ENCODE measurements around the gene APRT.

Gene APRT, protein sequence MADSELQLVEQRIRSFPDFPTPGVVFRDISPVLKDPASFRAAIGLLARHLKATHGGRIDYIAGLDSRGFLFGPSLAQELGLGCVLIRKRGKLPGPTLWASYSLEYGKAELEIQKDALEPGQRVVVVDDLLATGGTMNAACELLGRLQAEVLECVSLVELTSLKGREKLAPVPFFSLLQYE

DNA sequence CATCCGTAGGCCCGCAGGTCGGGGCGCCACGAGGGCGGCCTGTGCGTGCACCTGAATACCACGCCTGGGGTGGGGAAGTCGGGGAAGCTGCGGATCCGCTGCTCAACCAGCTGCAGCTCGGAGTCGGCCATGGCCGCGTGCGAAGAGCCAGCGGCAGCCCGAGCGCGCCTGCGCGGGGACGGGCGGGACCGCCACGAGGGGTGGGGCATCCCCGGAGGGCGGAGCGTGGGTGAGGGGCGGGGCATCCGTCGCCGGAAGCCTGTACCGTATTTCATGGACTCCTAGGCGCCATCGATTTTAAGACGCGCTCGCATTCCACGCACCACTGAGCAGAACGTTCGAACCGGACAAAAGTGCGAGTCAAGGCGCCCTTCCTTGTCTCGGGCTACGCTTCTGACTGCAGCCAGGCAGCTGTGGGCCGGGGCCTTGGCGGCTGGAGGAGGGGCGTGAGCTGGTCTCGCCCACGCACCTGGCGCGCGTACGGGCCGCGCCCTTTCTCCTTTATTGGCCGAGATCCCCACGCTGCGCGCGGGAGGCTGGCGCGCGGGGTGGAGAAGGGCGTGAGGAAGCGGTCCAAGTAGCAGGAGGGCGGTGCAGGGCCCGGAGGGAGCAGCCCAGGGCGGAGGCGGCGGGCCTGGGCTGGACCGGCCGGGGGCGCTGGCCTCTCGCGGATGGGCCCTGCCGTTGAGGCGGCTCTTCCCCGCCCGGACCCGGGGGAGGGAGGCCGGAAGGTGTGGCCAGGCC, at the start of gene APRT:
Gene APRT, minus strand, starts transcription at position 160 of the 744 bp plus-strand sequence. Its CDS starts 29 bp downstream, at position 131.
- DNase-seq, result peak; percentile 97

DNA sequence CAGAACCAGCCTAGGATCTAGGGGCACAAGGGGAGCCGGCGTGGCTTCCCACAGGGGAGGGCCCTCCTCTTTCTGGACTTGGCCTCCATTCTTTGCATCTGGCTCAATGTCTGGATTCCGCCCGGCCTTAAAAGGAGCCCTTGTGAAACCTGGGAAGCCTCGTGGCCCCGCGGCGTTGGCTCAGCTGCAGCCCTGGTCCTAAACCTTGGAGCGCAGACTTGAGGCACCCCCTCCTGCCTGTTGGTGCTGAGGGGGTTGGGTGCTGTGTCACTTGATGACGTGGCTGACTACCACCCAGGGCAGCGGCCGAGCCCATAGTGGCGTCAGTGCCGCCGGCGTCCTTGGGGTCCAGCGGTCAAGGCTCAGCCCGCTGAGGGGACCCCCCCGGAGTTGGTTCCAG, 49.6 kb upstream of the APRT start:
- DNase-seq, result no peak

DNA sequence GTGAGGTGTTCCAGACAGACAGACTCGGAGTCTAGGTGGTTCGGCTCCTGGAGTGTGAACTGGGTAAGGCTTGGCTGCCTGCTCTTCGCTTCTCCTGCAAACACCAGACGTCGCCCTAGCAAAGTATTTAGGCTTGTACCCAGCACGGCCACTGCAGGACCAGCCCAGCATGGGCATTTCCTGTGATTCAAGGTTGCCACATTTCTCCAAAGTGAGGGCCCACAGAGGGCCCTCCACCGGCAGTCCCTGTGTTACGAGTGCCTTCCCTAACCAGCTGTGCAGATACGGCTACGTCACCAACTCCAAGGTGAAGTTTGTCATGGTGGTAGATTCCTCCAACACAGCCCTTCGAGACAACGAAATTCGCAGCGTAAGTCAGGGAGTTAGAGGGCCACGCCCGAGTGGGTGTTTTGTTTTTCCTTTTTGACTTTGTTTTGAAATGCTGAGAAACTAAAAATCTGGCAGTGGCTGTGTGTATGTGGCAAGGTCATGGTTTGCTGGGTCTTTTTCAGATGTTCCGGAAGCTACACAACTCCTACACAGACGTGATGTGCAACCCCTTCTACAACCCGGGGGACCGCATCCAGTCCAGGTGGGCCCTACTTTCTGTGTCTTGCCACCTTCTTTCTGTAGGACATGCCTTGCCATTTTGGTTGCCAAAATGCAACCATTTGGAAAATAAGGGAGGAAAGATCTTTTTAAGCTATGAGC, 47.8 kb upstream of the APRT start:
- no peak for DNase-seq

DNA sequence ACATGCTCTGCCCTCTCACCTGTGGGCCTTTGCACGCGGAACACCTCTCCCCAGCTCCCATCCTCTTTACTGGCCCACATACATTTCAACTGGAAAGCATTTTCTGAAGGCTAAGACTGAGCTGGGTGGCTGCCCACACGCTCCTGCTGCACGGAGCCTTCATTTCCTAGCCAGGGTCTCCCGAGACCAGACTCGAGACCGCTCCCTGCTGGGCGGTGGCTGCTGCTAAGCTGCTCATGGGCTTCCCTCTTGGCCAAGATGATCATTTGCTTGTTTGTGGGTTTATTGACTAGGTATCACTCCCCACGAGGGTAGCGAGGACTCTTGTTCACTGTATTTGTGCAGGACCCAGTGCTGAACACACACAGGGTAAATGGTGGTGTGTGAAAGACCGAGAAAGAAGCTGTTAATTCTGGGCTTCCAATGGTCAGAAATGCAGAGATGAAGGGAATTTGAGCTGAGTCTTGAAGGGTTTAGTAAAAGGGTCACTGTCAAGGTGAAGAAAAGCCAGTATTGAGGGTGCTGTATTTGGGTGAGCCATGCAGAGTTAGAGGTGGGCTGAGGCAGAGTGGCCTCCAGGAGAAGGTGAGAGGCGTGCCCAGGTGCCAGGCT, 46.1 kb upstream of the APRT start:
- peak; percentile 86 for DNase-seq

DNA sequence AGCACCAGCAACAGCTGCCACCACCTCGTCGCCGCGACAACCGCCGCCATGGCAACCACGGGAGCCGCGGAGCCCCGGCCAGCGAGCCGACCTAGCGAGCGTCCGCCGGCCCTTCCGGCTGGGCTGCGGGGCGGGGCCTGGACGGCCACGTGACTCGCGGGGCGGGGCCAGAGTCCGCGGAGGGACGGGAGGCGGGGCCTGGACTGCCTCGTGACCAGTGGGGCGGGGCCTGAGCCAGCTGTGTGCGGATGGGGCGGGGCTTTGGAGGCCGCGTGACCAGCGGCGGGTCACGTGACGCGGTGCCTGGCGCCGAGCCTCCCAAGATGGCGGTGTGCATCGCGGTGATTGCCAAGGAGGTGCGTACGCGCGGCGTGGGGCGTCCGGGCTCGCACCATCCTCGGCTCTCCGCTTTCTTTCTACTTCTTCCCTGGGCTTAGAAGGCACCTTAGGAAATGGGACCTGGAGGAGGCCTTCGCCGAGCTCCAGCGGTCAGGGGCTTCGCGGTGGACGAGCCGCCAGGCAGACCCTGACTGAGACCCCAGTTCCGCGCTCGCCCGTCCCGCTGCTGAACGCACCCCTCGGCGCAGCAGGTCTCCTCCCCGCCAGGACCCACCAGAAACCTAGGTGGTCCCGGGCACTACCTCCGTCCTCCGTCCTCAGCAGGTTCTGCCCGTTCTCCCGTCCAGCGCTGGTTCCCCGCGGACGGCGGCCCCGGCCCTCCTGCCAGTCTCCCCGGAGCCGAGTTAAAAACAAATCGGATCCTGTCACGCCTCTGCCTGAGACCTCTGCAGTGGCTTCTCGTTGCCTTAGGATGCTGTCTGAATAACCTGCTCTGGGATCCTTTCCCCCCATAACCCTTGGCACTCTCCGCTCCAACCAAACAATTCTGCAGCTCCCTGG, 45.4 kb upstream of the APRT start, which contains the start of the genes GALNS and TRAPPC2L:
Gene GALNS, minus strand, starts transcription at position 120 of the 900 bp plus-strand sequence. Its CDS starts 70 bp downstream, at position 50.
Gene TRAPPC2L, plus strand, starts transcription at position 300 of the 900 bp plus-strand sequence. Its CDS starts 24 bp downstream, at position 324.
- DNase-seq, result peak; percentile 100

DNA sequence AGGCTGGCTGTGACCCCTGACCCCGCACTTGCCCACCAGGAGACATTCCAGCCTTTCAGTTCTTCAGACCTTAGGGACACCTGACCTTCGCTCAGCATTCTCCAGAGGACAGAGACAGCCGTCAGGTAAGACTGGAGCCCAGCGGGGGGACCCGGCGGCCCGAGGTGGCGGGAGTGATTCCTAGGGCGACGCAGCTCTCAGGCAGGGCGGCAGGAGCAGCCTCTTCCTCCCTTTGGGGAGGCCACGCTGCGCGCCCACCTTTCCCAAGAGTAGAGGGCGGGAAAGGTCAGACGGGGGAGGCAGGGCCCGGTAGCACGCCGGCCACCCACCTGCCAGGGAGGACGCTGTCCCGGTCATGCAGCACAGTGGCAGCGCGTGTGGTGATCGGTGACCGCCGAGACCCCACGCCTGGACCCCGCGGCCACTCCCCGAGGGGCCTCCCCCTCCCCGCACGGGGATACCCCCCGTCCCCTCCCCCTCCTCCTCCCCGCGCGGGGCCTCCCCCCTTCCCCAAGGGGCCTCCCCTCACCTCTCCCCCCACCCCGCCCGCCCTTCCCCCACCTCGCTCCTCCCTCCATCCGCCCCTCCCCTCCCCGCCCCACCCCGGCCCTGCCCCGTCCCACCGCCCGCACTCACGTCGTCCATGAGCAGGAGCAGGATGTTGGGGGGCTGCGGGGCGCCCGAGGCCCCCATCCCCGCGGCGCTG, 44.5 kb upstream of the APRT start:
- DNase-seq, result no peak

DNA sequence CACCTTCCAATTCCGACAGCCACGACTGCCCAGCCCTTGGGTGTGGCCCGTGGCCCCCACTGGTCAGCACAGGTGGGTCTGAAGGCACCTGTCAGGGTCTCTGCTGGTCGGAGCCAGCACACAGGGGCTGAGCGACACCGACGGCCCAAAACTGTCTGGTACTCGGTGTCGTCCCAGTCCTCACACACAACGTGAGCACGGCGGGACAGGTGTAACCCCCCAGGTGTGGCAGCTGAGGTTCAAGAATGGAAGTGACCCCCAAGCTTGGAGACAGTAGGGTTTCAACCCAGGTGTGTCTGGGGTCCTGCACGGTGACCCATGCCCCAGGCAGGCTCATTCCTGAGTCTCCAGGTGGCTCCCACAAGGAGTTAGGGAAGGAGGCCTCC, 44.0 kb upstream of the APRT start:
- no peak for DNase-seq

DNA sequence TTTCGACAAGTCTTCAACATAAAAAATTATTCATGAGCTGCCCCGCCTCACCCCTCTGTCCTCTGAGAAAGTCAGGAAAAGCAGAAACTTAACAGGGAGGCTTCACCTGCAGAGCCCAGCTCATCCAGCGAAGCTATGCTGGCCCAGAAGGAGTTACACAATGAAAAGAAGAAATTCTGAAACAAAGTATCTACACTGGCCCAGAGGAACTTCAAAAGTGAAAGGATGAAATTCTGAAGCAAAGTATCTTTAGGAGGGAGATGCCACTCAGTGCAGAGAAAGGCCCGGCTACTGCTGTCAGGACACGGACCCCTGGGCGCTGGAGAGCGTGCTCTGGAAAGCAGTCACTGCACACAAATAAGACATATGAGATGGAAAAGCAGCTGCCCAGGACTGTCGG, 43.4 kb upstream of the APRT start:
- peak; percentile 46 for DNase-seq

DNA sequence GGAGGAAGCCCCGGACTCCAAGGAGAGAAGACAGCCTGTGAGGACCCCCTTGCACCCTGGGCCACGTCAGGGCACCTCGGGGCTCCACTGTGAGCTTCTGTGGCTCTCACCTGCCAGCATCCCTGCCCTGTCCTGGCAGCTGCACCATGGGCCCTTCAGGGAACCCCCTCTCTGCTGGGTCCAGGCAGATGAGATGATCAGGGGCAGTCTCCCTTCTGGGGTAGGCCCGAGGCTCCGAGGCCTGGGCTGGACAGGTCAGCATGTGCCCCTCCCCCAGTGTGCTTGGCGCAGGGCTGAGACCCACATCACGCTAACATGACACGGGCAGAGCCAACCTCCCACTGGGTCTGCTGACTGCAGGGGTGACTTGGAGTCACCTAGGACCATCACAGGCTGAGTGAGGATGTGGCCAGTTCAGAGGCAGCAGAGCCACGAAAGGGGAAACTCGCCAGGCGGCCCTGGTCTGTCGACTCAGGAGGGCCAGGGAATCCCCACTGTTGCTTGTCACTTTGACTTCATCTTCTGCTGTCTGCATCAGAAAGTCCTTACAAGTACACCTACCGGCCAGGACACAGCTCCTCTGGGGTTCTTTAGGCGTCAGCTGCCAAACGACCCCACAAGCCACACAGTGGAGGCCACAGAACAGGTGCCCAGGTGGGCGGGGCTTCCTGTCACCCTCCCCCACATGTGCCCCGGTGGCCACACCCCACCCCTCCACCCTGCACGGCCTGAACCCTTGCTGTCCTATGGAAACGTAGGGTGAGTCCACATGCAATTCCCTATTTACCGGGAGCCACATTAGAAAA, 42.8 kb upstream of the APRT start:
- peak; percentile 81 for DNase-seq

DNA sequence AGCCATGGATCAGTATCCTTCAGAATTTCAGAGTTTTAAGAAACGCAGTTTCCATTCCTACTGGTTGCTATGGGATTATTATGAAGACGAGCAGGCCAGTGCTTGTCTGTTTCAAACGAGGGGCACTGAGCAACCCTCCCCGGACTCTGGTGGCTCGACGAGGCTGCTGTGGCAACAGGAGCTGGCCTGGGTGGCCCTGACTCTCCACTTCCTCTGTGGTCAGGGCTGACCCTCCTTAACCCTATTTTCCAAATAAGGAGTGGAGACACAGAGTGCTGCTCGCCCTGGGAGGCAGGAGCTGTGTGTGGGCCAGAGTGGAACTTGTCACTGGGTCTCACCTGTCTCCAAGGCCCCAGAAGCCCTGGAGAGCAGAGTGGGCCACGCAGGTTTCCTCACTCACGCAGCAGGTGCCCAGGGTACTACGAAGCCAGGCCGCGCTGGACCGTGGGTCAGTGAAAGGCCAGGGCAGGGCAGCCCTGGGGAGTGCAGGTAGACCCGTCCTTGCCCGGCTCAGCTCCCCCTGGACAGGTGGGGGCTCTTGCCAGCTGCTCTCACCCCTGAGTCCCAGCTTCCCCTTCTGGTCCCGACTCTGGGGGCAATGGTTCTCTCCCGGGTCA, 41.7 kb upstream of the APRT start:
- peak; percentile 55 for DNase-seq

DNA sequence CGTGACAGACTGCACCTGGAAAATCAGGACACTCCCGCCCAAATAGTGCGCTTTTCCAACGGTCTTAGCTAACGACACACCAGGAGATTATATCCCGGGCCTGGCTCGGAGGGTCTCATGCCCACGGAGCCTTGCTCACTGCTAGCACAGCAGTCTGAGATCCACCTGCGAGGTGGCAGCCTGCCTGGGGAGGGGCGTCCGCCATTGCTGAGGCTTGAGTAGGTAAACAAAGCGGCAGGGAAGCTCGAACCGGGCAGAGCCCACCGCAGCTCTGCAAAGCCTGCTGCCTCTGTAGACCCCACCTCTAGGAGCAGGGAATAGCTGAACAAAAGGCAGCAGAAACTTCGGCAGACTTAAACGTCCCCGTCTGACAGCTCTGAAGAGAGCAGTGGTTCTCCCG, 39.9 kb upstream of the APRT start:
- DNase-seq, result no peak

DNA sequence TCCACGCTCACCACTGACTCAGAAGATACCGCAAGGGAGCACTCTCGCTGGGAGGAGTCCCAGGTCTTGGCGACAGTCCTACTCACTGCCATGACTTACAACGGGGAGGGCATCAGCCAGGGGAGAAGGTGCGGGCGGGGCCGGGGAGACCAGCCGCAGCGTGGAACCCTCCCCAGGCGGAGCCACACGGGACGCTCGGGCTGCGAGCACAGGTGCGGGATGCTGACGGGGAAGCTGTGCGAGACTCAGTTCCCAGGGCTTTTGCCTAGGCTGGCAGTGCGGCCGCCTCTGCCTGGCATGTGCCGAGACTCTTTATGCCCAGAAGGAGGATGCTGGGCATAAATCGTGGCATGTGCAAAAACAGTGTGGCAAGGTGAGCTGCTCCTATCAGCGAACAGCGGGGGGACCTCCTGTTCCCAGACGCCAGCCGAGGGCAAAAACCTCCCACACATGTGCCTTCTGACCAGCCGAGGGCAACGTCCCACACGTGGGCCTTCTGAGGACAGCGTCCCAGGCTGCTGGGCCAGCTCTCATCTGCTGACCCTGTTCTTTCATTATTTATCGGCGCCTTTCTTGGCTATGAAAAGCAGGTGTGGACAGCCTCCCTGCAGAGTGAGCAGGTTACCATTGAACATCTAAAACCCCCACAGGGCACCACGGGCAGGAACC, 38.9 kb upstream of the APRT start:
- DNase-seq, result no peak

DNA sequence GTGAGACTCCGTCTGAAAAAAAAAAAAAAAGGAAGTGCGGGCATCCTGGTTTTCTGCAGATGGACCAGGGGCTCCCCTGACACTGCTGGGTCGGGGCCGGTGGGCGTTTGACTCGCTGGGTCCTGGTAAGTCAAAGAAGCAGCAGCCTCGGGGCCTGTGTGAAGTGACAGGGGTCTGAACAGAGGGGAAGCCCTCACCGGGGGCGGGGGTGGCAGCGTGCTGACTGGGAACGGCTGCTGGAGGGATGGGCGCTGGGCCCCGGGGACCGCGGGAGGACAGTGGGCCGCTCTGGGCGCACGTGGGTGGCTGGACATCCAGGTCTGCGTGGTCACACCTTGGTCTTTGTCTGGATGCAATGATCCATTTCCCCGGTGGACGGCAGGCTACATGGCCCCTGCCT, 36.8 kb upstream of the APRT start:
- DNase-seq, result no peak

DNA sequence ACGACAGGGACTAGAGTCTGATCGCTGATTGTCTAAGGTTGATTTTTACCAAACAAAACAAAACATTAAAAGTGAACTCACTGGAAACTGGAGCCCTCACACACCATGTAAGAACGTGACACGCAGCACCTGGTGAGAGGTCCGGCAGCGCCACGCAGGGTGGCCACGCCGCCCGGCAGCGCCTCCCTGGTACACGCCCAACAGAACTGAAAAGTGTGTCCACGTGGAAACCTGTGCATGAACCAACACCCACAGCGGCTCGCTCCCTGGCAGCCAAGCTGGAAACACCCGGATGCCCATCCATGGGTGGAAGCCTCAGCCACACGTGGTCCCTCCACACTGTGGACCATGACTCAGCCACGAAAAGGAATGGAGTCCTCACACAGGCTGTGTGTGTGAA, 35.9 kb upstream of the APRT start:
- no peak for DNase-seq

DNA sequence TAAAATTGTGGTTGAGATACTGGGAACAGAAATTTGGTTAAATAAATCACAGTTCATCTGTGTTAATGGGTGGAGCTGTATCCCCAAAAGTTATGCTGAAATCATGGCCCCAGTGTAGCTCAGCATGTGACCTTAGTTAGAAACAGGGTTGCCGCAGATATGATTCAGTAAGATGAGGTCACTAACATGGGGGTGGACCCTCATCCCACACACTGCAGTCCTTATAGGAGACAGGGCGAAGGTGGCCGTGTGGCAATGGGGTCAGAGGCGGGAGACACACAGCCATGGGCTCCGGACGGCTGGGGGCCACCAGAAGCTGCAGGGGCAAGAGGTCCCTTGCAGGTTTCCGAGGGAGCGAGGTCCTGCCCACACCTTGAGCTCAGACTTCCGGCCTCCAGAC, 34.4 kb upstream of the APRT start:
- peak; percentile 71 for DNase-seq

DNA sequence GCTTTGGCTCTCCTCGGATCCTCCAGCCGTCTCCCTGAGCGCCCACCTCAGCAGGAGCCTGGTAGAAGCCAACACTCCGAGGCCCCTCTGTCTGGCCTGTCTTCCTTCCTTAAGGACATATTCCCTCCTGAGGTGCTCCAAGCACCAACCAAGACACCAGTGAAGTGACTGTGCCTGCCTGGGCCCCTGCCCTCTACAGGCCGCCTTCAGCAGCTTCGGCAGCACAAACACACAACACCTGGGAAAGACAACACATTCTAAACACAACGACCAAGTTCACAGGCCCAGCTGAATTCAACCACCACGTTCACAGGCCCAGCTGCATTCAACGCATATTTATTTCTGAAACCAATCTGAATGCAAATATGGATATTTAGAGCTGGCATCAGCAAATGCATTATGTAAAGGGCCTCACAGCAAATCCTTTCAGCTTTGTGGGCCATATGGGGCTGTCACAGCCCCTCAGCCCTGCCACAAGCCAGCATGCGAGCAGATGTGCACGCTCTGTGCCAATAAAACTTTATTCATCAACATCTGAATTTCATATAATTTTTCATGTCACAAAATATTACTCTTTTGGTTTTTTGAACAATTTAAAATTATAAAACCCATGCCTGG, 32.8 kb upstream of the APRT start:
- DNase-seq, result no peak

DNA sequence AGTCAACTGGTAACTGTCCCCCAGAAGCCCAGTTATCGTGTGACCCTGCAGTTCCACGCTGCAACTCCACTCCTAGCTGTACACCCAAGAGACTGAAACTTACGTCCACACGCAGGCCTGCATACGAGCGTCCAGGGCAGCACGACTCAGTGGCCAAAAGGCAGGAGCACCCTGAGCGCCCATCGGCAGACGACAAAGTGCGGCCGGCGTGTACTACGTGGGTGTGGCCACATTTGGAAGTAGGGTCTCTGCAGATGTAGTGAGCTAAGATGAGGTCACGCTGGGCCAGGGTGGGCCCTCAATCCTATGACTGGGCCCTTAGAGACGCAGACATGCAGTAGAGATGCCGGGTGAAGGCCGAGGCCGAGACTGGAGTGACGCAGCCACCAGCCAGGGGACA, 31.5 kb upstream of the APRT start:
- DNase-seq, result no peak

DNA sequence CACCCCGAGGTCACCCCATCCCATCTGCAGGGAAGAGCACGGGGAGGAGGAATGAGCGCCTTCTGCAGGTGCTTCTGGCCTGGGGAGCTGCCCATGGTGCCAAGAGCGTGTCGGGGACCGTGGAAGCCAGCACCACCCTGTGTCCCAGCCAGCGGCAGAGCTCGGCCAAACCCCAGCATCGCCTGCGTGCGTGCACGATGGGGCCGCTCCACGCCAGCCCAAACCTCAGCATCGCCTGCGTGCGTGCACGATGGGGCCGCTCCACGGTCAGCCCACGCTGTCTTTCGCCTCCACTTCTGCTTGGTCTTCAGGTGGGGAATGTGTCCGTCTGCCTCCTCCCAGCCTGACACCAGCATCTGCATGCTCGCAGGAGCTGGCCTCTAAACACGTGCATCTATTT, 31.1 kb upstream of the APRT start:
- DNase-seq, result no peak

DNA sequence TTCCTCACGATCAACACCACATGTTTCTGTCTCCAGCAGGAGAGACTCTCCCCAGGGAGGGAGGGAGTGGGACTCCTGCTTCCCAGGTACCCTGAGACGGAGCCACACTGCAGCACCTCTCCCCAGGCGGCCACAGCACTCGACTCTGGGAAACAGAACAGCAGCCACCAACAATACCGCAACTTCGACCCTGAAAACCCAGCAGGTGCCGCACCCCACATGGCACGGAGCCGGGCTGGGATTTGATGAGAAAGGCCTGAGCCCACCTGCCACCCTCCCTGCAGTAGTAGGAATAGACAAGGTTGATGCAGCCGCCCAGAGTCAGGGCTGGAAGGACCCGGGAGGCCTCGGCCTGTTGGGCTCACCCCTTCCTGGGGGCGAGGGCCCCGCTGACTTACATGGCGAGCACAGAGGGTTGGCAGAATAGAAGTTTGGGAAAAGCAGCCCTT, 30.6 kb upstream of the APRT start:
- no peak for DNase-seq

Data from suppressor macrophage treated with lipopolysaccharide for 4 hours (primary cell).